GM18907 (cell line): ENCODE data around the gene GTSF1L.

Experiments
- ATAC-seq: cut with Tn5 transposase; IDR thresholded peaks from one replicate; pipeline ENCODE4 v1.9.1; 2021; ENCODE audit warnings: mild to moderate bottlenecking, moderate library complexity; ENCODE audit not compliant: unreplicated experiment

GTSF1L gene

DNA sequence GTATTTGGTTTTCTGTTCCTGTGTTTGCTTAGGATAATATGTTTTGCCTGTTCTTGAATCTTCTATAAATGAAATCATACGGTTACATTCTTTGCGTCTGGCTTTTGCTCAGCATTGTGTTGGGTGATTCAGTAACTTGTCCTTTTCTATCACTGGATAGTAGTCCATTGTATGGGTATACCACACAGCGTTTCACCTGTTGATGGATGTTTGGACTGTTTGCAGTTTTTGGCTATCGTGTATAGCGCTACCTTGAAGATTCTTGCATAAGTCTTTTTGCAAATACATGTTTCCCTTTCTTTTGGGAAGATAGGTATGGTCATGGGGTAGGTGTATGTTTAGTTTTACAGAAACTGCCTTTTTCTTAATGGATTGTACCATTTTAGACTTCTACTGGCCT is 50.4 kb downstream of the GTSF1L start:
- no peak for ATAC-seq
